Measurements from ENCODE around the gene HES3.

DNA sequence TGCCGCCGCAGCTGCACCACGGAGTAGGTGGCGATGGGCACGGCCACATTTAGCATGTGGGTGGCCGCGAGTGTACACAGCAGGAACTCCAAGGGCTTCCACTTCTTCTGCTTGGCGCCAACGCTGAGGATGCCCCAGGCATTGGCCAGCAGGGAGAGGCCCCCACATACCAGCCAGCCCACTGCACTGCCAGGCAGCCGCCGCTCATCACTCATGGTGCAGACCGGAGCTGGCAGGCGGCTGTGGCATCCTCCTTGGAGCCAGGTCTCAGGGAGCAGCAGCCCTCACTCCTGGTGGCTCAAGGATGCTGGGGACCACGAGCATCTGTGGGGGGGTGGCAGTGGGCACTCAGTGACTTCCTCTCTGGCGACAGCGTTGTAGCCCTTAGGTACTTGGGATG lies 10.7 kb downstream of the HES3 start:
- TF ChIP-seq POLR2AphosphoS5 (IDR thresholded peaks at IDR 0.05; ENCODE audit: low read depth, low read length) (no peak), EGR1 (IDR thresholded peaks at IDR 0.05; ENCODE audit: low read depth) (no peak), CBX3 (IDR thresholded peaks at IDR 0.05; ENCODE audit: low read depth) (no peak), ZFX (IDR thresholded peaks at IDR 0.05) (no peak), JUND (IDR thresholded peaks at IDR 0.05) (no peak), POLR2A (IDR thresholded peaks at IDR 0.05; ENCODE audit: borderline replicate concordance, extremely low read depth, insufficient read depth, insufficient read length) (no peak)
- TF ChIP-seq, protein P1, sequence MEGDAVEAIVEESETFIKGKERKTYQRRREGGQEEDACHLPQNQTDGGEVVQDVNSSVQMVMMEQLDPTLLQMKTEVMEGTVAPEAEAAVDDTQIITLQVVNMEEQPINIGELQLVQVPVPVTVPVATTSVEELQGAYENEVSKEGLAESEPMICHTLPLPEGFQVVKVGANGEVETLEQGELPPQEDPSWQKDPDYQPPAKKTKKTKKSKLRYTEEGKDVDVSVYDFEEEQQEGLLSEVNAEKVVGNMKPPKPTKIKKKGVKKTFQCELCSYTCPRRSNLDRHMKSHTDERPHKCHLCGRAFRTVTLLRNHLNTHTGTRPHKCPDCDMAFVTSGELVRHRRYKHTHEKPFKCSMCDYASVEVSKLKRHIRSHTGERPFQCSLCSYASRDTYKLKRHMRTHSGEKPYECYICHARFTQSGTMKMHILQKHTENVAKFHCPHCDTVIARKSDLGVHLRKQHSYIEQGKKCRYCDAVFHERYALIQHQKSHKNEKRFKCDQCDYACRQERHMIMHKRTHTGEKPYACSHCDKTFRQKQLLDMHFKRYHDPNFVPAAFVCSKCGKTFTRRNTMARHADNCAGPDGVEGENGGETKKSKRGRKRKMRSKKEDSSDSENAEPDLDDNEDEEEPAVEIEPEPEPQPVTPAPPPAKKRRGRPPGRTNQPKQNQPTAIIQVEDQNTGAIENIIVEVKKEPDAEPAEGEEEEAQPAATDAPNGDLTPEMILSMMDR (IDR thresholded peaks at IDR 0.05 in 2 of 3, conservative IDR thresholded peaks at IDR 0.05 in 1 of 3; ENCODE audit: borderline replicate concordance in 1 of 3, insufficient read depth in 1 of 3, low read depth in 2 of 3, low read length in 2 of 3) = no peak
- TF ChIP-seq, protein P2, sequence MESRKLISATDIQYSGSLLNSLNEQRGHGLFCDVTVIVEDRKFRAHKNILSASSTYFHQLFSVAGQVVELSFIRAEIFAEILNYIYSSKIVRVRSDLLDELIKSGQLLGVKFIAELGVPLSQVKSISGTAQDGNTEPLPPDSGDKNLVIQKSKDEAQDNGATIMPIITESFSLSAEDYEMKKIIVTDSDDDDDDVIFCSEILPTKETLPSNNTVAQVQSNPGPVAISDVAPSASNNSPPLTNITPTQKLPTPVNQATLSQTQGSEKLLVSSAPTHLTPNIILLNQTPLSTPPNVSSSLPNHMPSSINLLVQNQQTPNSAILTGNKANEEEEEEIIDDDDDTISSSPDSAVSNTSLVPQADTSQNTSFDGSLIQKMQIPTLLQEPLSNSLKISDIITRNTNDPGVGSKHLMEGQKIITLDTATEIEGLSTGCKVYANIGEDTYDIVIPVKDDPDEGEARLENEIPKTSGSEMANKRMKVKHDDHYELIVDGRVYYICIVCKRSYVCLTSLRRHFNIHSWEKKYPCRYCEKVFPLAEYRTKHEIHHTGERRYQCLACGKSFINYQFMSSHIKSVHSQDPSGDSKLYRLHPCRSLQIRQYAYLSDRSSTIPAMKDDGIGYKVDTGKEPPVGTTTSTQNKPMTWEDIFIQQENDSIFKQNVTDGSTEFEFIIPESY (IDR thresholded peaks at IDR 0.05; ENCODE audit: extremely low read depth, insufficient replicate concordance, low read length) = no peak
- TF ChIP-seq, protein P3, sequence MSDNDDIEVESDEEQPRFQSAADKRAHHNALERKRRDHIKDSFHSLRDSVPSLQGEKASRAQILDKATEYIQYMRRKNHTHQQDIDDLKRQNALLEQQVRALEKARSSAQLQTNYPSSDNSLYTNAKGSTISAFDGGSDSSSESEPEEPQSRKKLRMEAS (IDR thresholded peaks at IDR 0.05) = no peak
